ENCODE measurements around the gene SETD6.

Gene SETD6

DNA sequence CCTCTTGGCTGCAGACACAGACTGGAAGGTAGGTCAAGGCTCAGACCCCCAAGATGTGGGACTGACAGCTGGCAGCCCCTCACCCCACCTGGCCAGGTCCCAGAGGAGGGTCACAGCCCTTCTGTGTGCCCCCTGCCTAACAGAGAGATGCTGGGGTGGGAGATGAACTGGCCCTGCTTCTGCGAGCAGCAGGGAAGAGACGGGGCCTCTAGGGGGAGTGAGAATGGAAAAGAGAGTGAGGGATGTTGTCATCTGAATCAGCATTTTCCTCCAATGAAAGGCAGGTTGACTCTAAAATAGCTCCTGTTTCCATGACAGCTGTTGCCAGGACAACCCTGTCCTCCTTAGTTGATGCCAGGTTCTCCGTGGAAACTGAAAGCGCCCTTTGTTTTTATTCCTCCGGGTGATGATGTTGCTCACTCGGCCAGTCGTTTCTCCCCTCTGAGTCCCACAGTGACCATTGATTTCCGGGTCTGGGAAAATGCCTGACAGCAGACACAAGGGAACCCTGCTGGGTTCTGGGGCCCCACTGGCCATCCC lies 20.3 kb upstream of the SETD6 start:
- peak; percentile 80 for DNase-seq (ENCODE audit: low spot score)

DNA sequence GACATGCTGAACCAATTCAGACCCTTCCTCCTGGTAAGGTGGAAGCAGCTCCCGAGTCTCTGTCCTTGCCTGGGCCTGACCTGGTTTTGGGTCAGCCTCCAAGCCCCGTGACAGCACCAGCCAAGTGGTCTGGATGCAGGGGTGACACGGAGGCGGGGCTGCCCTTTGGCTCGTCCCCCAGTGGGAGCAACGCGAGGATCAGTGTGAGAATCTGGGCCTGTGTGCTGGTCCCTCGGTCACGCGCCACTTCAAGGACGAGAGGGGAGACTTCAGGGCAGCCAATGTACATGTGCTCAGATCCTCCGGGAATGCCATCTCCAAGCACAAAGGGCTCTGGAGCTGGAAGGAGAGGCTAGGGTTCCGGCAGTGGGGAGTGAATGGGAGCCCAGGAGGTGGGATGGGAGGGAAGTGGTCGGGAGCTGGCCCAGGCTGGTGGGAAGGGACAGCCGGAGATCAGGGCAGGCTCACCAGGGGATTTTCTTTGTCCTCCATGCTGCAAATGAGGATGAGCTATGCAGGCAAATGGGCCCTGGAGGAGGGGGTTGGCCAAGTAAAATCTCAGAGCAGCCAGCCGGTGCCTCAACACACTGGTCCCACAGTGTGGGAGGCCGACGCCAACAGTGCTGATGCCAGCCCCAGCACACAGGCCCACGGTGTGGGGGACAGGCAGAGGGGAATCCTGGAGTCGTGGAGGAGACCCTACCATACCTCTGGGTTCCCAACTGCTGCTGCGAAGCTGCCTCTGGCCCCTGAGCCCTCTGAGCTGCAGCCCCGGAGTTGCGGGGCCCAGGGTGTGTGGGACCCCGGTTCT lies 19.6 kb upstream of the SETD6 start:
- no peak for DNase-seq (ENCODE audit: low spot score)

DNA sequence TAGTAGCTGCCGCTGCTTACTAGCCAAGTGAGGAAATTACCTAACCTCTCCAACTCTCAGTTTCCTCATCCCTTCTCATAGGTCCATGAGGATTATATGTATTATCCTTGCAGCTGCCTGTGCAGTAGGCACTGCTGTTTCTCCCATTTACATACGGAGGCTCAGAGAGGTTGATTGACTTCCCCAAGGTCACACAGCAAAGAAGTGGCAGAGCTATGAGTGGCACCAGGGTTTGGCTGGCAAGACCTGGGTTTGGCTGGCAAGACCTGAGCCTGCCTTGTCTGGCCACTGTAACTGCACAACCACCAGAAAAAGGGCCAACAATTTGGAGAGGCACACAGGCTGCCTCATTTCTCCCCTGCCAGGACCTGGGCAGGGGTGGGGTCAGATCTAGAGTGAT lies 17.8 kb upstream of the SETD6 start:
- DNase-seq (ENCODE audit: low spot score): no peak

DNA sequence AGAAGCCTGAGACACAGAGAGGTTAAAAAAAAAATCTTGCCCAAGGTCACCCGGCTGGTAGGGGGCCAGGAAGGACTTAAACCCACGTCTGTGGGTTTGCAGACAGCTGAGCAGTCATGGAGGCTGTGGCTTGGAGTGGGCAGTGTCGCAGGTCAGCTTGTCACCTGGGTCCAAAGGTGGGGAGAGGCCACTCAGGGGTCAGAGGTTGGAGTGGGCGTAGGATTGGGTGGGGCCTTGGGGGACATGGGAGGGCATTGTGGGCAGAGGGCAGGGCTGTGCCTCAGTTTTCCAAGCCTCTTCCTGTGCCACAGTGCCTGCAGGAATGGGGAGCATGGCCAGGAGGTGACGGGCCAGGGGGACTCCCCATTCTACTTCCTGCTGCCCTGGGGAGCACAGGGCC lies 17.4 kb upstream of the SETD6 start:
- DNase-seq (ENCODE audit: low spot score): no peak

DNA sequence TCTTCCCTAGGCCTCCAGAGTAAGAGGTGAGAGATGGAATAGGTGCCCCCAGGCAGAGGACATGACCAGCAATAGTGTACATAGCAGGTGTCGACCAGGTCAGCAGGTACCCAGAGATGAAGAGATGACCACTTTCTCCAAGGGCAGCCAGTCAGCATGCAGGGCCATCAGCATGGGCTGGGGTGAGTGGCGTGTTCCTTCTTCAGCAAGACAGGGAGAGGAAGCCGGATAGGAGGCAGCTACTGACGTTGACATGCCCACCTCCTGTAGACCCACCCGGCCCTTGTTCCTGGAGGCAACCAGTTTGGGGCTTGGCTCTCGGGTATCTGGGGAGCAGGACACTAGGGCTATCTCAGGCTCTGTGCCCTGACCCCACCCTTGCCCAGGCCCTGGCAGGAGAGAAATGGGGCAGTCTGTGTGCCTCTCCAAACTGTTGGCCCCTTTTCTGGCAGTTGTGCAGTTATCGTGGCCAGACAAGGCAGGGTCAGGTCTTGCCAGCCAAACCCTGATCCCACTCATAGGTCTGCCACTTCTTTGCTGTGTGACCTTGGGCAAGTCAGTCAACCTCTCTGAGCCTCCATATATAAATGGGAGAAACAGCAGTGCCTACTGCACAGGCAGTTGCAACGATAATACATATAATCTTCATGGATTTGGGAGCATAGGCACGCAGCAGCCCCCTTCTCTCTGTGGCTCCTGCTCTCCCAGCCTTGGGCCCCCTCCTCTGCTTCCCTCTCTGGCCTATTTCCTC lies 16.8 kb upstream of the SETD6 start:
- no peak for DNase-seq (ENCODE audit: low spot score)

DNA sequence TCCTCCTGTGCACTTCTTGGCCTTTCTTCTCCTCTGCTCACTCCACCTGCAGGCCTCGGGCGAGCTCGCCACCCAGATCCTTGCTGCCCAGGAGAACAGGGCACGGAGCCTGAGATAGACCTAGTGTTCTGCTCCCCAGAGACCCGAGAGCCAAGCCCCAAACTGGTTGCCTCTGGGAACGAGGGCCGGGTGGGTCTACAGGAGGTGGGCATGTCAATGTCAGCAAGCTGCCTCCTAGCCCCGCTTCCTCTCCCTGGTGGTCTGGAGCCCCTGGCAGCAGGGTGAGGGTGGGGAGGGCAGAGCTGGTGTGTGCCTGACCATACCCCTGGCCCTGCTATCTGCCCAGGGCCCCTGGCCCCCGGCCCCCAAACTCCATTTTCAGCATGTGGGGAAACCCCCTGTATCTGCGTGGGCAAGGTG lies 16.2 kb upstream of the SETD6 start:
- DNase-seq (ENCODE audit: low spot score): no peak

DNA sequence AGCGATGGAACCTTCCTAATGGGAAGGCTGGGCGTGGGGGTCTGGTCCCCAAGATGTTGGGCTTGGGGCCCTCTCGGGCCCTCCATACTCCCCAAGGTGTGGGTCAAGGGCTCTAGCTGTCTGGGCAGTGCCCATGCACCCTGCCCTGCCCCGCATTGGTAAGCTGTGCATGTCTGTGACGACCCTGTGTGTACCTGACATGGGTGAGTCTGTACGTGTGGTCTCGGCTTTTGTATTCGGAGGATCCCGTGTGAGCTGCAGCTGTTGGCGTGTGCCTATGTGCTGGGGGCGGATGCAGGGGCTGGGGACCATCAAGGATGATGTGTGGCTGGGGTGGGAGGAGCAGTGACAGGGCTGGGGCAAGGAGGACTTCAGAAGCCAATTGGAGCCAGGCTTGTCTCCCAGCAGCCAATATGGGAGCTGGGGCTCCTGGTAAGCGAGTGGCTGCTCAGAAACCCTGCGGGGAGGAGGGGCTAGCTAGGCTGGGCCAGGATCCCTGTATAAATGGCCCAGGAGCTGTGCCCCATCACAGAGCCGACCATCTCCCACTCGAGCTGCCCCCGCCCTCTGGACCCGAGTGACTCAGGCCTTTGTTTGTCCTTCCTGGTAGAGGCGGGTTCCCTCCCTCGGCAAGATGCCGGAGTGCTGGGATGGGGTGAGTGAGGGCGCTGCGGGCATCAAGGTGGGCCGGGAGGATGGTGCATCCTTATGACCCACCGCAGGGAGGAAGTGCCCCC lies 15.5 kb upstream of the SETD6 start, which contains the start of gene NDRG4:
Gene NDRG4 (plus strand): TSS at position 529 of the 737 bp plus-strand sequence. CDS start 106 bp downstream, at position 635.
- peak; percentile 46 for DNase-seq (ENCODE audit: low spot score)

DNA sequence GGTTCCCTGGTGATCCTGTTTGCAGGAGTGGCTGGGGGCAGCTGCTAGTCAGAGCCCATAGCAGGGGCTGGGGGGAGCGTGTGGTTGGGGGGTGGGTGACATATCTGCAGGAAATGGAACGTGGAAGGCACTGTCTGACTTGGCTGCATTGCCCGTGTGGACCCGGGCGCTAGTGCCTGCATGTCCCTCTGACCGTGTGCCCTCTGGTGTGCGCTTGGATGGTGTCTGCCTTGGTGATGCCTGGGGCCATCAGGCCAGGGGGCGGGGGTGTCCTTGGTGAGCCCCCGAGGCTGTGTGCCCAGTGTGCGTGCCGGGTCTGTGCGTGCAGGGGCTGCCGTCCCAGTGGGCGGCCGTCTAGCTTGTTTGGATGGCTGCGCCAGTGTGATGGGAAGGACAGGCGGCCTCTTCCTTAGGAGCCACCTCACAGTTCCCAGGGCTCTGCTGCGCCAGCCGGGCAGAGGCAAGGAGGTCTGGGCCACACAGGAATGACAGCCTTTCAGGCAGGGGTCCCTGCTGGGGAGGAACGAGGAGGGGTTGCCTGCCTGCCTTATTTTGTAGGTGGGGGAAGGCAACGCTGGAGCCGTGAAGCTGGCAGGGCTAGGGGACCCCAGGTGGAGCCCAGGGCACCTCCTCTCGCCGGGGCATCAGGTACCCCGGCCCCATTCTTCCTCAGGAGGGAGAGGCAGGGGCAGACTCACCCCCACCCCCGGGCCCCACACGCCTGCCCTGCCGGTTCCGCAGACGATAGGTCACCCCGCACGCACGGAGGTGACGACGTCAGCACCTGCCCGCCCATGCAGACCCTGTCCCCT lies 14.7 kb upstream of the SETD6 start:
- DNase-seq (ENCODE audit: low spot score): no peak

DNA sequence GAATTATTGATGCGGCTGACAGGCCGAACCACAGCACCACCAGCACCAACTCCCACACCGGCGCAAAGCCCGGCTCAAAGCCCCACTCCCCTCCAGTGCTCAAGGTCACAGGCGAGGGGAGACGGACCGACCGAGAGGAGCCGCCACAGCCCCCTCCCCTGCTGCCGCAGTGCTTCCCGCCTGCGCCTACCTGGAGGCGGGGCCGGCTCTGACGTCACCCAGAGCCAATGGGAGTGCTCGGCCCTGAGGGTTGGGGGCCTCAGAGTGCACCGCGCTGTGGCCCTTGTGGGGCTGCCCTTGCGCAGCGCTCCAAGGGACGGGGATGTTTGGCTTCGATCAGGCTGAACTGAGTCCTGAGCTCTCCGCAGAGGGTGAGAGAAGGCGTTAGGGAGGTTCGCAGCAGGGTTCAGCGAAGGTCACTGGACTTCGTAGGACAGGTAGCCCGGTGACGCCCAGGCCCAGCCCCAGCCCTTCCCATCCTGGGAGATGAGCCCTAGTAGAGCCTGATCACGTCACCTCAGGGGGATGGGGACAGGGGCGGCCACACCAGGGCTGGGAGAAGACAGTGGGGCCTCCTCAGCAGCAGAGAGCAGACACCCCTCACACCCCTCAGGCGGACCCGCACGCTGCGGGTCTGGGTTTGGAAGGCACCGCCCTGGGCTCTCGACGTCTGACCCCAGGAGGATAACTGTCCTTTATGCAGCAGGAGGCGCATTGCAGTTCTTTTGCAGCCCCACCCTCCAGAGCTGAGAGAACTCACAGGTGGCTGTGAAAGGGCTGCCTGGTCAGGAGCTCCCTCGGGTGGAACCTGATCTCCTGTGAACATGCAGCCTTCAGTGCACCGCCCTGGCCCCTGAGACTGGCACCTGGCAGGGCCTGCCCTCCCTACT lies 13.8 kb upstream of the SETD6 start:
- no peak for DNase-seq (ENCODE audit: low spot score)

DNA sequence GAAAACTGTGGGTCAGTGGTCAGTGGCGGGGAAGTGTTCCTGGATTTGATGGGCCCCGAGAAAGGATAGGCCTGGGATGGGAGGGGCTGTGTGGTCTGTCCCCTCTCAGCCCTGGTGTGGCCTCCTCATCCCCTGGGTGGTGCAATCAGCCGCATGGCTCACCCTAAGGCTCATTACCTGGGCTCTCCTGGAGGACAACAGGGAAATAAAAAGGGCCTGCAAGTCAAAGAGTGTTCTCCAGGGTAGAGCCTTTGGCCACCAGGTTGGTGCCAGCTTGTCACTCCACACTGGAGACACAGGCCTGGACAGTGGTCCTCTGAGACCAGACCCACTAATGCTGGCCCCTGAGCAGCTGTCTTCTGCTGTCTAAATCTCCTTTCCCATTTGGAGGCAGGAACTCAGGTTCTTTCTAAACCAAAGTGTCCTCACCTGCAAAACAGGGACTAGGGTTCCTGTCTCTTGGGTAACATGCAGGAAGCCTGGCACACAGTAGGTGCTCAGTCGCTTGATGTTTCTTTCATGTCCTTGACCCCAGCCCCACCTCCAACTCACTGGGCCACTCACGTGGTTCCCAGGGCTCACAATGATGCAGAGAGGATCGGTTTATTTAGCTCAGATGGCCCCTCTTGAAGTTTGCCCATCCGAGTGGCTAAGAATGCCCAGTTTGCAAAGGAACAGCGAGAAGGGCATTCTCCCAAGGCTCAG lies 12.9 kb upstream of the SETD6 start:
- no peak for DNase-seq (ENCODE audit: low spot score)

DNA sequence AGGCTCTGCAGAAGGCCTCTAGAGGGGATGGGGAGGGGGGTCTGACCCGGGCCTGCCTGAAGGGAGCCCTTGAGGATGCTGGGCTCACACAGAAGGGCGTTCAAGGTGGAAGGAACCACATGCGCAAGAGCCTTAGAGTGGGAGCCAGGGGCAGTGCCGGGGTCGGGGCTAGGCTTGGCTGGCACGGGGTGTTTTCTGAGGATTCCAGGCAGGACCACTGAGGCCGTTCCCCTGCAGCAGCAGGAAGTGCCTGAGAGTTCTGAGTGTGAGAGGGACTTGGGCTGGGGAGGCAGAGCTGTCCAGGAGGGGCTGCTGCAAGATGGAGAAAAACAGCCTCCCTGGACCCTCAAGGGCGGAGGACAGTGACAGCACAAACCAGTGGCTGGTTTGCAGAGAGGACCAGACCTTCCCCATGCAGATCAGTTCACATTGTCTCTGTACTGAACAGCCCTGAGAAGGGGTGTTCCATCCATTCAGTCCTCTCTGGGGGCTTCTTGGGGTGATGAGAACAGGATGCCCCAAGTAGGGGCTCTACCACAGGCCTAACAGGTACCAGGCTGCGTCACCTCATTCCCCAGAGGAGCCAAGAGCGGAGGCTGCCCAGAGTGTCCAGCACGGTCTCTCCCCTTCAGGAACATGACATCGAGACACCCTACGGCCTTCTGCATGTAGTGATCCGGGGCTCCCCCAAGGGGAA lies 12.0 kb upstream of the SETD6 start:
- DNase-seq (ENCODE audit: low spot score): no peak

DNA sequence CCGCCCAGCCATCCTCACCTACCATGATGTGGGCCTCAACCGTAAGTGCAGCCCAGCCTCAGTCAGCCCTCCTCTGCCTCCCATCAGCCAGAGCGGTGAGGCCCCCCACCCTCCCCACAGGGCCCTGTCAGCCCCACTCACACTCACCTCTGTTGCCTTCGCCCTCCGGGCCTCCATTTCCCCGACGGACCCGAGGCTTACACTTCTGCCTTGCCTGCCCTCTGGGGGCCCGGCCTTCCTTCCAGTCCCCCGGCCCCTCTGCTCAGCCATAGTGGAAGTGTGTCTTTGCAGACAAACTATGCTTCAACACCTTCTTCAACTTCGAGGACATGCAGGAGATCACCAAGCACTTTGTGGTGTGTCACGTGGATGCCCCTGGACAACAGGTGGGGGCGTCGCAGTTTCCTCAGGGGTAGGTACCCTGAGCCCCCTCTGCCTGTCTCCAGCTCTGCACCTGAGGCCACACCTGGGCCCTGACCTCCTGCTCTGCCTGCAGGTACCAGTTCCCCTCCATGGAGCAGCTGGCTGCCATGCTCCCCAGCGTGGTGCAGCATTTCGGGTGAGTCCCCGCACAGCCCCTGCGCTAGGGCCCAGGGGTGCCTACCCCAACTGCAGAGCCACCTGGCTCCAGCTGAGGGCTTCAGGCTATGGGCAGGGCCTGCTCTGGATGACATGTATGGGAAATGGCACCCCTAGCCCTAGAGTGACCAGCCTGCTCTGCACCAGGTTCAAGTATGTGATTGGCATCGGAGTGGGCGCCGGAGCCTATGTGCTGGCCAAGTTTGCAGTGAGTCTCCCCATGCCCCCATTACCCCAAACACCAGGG lies 11.2 kb upstream of the SETD6 start:
- no peak for DNase-seq (ENCODE audit: low spot score)

DNA sequence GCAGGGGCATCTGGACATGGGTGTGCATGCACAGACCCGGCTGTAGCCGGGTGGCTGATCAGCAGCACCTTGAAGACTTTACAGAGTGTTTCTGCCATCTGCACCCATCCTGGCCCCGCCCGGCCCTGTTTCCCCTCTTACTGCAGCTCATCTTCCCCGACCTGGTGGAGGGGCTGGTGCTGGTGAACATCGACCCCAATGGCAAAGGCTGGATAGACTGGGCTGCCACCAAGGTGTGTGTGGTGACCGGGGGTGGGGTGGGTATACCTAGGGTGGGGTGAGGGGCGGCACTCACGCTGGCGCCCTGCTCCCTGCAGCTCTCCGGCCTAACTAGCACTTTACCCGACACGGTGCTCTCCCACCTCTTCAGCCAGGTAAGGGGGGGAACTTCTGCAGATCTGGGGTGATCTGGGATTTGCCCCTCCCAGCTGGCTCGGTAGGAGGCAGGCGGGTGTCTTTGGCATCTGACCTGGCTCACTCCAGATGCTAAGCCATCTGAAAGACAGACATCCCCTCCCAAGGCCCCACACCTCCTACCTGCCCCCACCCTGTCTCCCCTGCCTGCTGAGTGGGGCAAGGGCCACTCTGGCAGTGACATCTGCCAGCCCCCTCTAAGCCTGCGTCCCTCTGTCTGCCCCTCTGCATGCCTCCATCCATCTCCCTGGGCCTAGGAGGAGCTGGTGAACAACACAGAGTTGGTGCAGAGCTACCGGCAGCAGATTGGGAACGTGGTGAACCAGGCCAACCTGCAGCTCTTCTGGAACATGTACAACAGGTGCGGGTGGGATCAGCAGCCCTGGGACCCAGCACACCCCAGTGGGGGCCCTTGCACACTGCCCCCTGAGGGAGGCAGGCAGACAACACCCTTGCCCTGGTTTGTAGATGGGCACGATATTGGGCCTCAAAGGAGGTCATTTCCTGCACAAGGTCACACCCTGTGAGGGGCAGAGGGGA lies 8.8 kb upstream of the SETD6 start:
- DNase-seq (ENCODE audit: low spot score): no peak

DNA sequence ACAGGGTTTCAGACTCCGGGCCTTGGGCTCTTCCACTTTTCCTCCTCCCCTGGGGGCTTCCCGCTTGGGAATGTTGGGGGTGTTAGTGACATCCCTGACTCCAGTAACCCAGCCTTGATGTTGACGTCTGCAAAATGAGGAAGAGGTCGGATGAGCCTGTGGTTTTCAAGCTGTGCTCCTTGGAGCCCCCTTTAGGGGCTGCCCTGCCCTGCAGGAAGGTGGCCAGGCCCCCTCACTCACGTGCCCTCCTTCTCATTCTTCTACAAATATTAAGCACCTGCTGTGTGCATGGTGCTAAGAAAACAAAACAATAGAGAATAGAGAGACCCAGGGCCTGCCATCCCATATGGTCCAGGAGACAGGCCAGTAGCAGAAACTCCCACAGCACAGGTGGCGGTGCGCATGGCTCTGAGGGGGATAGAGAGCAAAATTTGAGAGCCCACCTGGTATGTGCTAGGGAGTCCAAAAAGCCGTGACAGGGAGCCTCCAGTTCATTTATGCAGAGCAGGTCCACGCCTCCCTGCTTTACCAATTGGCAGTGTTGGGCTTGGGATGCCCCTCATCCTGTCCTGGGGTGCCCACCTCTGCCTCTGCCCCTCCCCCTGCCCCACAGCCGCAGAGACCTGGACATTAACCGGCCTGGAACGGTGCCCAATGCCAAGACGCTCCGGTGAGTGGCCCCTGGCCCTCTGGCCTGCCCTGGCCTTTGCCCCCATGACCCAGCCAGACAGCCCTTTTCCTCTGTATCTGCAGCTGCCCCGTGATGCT lies 7.9 kb upstream of the SETD6 start:
- no peak for DNase-seq (ENCODE audit: low spot score)

DNA sequence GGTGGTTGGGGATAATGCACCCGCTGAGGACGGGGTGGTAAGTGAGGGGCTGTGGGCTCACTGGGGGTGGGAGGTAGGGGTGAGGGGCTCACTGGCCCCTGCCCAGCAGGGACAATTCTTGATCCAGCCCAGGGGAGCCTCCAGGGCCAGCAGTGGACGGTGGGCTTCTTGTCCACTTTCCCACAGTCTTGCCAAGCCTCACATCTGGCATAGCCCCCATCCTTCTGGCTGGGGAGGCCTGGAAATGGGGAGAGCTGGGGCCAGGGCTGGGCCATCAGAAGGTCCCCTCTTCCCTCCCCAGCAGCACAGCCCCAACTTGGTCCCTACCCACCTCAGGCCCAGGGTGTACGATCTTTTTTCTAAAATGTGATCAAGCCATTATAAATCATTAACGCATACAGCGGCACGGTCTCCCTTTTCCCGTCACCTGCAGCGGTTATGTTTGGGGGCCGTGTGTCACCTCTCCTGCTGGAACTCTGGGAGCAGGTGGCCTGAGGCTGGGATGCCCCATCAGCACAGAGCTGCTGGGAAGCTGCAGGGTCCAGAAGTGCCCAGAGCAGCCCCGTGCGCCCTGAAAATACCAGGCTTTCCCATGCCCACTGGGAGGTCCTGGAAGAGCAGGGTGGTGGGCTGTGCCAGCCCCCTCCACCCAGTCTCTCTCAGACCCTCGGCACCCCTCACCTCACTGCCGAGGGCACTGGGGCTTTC lies 7.2 kb upstream of the SETD6 start:
- no peak for DNase-seq (ENCODE audit: low spot score)

All from activated CD4-positive, alpha-beta T cell treated with anti-CD3 and anti-CD28 coated beads, Interleukin-2, Interleukin-4, amounts not matched to agents 100 ng/mL and 50 ng/mL, durations not matched to agents 16 hours and 8 hours (primary cell).